Measurements from ENCODE around the gene LIMCH1. TPM values are rescaled to one million over a fixed set of nuclear protein-coding genes. Genes with fewer than 3 reads are reported as not detected.

LIMCH1 gene
- total RNA-seq, 1 donor from 2014 or later = 3.4 TPM

DNA sequence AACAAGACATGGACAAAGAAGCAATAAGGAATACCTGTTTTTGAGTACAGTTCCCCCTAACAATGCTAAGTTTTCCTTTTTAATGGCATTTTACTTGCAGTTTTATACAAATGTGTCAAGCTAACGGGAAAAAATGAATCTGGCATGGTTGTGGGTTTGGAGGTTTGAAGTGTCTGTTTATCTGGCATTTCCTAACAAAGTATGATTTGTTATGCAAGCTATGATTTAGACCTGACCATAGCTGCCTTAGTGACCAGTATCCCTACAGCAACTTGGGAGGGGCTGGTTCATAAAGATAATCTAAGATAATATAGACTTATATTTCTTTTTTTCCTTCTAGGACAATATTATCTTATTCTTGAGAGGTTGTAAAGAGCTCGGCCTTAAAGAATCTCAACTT, 60.6 kb downstream of the LIMCH1 start:
- Histone ChIP-seq H3K4me3 (ENCODE audit: low read depth, low read length) (no peak overlapping the region), H3K27me3 (ENCODE audit: control insufficient read depth, insufficient read depth, low read length) (no peaks in the 10 kb centered on the region), H3K36me3 (ENCODE audit: control insufficient read depth, insufficient read depth, low read length) (no peaks in the 10 kb centered on the region)
- TF ChIP-seq, protein P1, sequence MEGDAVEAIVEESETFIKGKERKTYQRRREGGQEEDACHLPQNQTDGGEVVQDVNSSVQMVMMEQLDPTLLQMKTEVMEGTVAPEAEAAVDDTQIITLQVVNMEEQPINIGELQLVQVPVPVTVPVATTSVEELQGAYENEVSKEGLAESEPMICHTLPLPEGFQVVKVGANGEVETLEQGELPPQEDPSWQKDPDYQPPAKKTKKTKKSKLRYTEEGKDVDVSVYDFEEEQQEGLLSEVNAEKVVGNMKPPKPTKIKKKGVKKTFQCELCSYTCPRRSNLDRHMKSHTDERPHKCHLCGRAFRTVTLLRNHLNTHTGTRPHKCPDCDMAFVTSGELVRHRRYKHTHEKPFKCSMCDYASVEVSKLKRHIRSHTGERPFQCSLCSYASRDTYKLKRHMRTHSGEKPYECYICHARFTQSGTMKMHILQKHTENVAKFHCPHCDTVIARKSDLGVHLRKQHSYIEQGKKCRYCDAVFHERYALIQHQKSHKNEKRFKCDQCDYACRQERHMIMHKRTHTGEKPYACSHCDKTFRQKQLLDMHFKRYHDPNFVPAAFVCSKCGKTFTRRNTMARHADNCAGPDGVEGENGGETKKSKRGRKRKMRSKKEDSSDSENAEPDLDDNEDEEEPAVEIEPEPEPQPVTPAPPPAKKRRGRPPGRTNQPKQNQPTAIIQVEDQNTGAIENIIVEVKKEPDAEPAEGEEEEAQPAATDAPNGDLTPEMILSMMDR (IDR thresholded peaks at IDR 0.05; ENCODE audit: insufficient read depth, low read length, poor library complexity, severe bottlenecking) = no peak
- DNase-seq (ENCODE audit: low read depth) = no peak

DNA sequence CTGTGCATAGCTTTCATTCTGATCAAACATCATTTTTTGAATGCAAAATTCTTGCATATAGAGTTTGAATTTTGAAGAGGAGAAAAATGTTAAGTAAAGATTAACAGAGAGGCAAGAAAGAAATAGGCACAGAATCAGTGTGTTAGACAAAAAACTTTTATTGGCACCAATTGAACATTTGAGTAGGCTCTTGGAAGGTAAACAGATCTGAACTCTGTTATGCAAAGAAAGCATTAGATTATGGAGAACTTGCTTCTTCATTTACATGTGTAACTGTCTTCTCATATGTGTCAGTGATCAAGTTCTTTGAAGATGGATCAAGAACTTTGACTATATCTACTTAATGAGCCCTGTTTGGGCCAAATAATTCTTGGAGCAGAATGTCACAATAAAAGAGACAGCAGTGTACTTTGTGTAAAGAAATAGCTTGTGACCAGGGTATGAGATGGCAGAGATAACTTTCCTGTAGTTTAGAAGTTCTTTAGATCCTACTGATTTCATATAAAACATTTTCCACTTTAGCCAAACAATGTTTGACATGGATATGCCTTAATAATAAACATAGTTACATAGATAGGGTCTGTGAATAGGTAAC, 61.3 kb downstream of the LIMCH1 start:
- no peaks in the 10 kb centered on the region for H3K36me3 ChIP-seq (ENCODE audit: control insufficient read depth, insufficient read depth, low read length)
- no peaks in the 10 kb centered on the region for H3K27me3 ChIP-seq (ENCODE audit: control insufficient read depth, insufficient read depth, low read length)
- no peak for DNase-seq (ENCODE audit: low read depth)
- TF ChIP-seq, protein P1 (IDR thresholded peaks at IDR 0.05; ENCODE audit: insufficient read depth, low read length, poor library complexity, severe bottlenecking) = no peak
- H3K4me3 ChIP-seq (ENCODE audit: low read depth, low read length) = no peak overlapping the region

DNA sequence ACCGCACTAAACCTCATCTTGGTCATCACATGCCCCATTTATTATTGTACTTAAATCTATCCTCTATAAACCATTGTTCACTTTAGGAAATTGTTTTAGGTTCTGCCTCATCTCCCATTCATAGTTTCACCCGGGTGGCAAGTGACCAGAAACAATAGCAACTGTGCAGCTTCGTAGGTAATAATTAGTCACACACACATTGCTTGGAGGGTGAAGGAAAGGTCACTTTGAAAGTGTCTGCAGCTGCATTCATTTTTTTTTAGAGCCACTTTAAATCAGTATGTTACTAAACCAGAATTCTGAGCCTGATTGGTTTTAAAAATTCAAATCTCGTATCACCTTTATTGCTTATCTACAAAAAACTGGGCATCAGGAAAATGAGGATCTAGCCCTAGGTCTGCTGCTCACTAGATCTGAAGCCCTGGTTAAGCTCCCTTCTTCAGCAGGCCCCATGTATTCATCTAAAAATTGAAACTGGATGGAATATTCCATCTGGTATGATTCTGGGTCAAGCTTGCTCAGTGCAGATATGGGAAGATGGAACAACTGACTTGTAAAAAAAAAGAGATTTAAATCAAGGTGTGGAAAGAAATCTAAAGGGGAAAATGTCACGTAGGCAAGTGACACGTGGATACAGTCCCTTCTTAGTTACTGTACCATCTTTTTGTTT, 62.4 kb downstream of the LIMCH1 start:
- TF ChIP-seq, protein P1 (IDR thresholded peaks at IDR 0.05; ENCODE audit: insufficient read depth, low read length, poor library complexity, severe bottlenecking) = no peak
- Histone ChIP-seq H3K36me3 (ENCODE audit: control insufficient read depth, insufficient read depth, low read length) (no peaks in the 10 kb centered on the region), H3K27me3 (ENCODE audit: control insufficient read depth, insufficient read depth, low read length) (no peaks in the 10 kb centered on the region), H3K4me3 (ENCODE audit: low read depth, low read length) (no peak overlapping the region)
- DNase-seq (ENCODE audit: low read depth) = peak; percentile 76

DNA sequence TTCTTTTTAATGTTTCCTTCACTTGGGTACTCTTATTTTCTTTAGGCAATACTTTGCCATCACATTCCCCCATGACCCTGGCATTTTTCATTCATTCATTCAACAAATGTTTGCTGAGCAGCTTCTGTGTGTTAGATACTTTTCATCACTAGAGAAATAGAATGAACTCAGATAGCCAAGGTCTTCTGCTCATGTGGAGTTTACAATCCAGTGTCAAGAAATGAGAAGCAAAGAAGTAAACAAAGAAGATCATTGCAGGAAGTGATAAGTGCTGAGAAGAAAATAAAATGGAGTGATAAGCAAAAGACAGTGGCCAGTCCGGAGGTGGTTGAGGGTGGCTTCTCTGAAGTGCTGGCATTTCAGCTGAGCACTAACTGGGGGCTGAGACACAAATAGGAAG, 63.1 kb downstream of the LIMCH1 start:
- Histone ChIP-seq H3K36me3 (ENCODE audit: control insufficient read depth, insufficient read depth, low read length) (no peaks in the 10 kb centered on the region), H3K27me3 (ENCODE audit: control insufficient read depth, insufficient read depth, low read length) (no peaks in the 10 kb centered on the region), H3K4me3 (ENCODE audit: low read depth, low read length) (no peak overlapping the region)
- DNase-seq (ENCODE audit: low read depth) = no peak
- TF ChIP-seq, protein P1 (IDR thresholded peaks at IDR 0.05; ENCODE audit: insufficient read depth, low read length, poor library complexity, severe bottlenecking) = no peak

DNA sequence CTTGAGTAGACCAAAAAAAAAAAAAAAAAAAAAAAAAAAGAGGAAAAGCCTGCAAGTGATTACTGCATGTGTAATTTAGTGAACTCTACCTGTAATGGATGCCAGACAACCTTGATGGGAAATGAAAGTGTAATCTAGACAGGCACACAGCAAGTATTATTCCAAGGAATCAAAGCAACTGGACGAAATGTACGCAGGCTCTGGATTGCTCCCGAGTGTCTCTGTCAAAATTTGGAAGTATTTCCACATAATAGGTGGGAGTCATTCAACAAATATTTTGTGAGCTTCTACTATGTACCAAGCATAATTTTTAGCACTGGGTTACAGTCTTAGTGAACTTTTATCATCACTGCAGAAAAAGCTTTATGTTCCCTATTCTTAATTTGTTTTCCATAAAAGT, 64.2 kb downstream of the LIMCH1 start:
- TF ChIP-seq, protein P1 (IDR thresholded peaks at IDR 0.05; ENCODE audit: insufficient read depth, low read length, poor library complexity, severe bottlenecking) = no peak
- no peaks in the 10 kb centered on the region for H3K27me3 ChIP-seq (ENCODE audit: control insufficient read depth, insufficient read depth, low read length)
- no peak for DNase-seq (ENCODE audit: low read depth)
- no peaks in the 10 kb centered on the region for H3K36me3 ChIP-seq (ENCODE audit: control insufficient read depth, insufficient read depth, low read length)
- H3K4me3 ChIP-seq (ENCODE audit: low read depth, low read length) = no peak overlapping the region
